ENCODE data around the gene PLD3. TPM values are rescaled to one million over a fixed set of nuclear protein-coding genes. Genes with fewer than 3 reads are reported as not detected.

Gene PLD3, protein sequence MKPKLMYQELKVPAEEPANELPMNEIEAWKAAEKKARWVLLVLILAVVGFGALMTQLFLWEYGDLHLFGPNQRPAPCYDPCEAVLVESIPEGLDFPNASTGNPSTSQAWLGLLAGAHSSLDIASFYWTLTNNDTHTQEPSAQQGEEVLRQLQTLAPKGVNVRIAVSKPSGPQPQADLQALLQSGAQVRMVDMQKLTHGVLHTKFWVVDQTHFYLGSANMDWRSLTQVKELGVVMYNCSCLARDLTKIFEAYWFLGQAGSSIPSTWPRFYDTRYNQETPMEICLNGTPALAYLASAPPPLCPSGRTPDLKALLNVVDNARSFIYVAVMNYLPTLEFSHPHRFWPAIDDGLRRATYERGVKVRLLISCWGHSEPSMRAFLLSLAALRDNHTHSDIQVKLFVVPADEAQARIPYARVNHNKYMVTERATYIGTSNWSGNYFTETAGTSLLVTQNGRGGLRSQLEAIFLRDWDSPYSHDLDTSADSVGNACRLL
- 173 and 230 TPM in 2 replicates for total RNA-seq
- polyA plus RNA-seq = 158 and 208 TPM in 2 replicates
- 235 and 312 TPM in 2 replicates for polyA plus RNA-seq (2012)
- polyA minus RNA-seq (ENCODE audit: low replicate concordance) = 558 and 869 TPM in 2 replicates

GRCh38 chr19:40348125-40348913 lies at the start of gene PLD3, which contains the start of gene C19orf47:
Gene PLD3, plus strand, starts transcription at chr19:40348695. Its CDS starts 17,789 bp downstream, at chr19:40366484.
Gene C19orf47, minus strand, starts transcription at chr19:40348397. Its CDS starts 6,540 bp downstream, at chr19:40341857.
- H2AFZ ChIP-seq (ENCODE audit: low read length) = peak within 1 kb of the TSS; percentile 88
- peak within 1 kb of the TSS; percentile 73 for H3K9ac ChIP-seq (ENCODE audit: insufficient read depth, low read length)
- no peaks in the 10 kb centered on the region for H4K20me1 ChIP-seq (ENCODE audit: control insufficient read depth, extremely low read depth, insufficient read depth, low read length)
- peaks cover 30% of the 10 kb centered on the region for H3K79me2 ChIP-seq (ENCODE audit: control insufficient read depth, insufficient read depth, low read length)
- no peaks in the 10 kb centered on the region for H3K27me3 ChIP-seq (ENCODE audit: control insufficient read depth, insufficient read depth, low read length)
- DNase-seq (ENCODE audit: low read depth in 2 of 2) = peak; percentile 99
- no peaks in the 10 kb centered on the region for H3K4me1 ChIP-seq (ENCODE audit: control insufficient read depth, extremely low read depth, insufficient read depth, low read length)
- peak within 1 kb of the TSS; percentile 95 for H3K4me2 ChIP-seq (ENCODE audit: extremely low read depth, insufficient read depth, low read length)
- peak within 1 kb of the TSS; percentile 77 to 98 (median 89) for H3K4me3 ChIP-seq (replicated peaks in 1 of 4; ENCODE audit: control extremely low read depth in 1 of 4, insufficient read depth in 1 of 4, low read depth in 3 of 4, low read length in 4 of 4)
- TF ChIP-seq EZH2 (IDR thresholded peaks at IDR 0.05; ENCODE audit: low read length, missing control alignments) (no peak), CTCF (conservative IDR thresholded peaks at IDR 0.05 in 1 of 2, IDR thresholded peaks at IDR 0.05 in 1 of 2; ENCODE audit: low read depth in 1 of 2, low read length in 2 of 2) (no peak)
- H3K9me3 ChIP-seq (ENCODE audit: control insufficient read depth, insufficient read depth, low read depth, low read length) = no peaks in the 10 kb centered on the region
- H3K27ac ChIP-seq (ENCODE audit: insufficient read depth, low read length) = peak within 1 kb of the TSS; percentile 82
- no peaks in the 10 kb centered on the region for H3K36me3 ChIP-seq (ENCODE audit: control insufficient read depth, insufficient read depth, low read length)

GRCh38 chr19:40300668-40301067 lies 47.8 kb upstream of the PLD3 start:
- no peak overlapping the region for H3K9ac ChIP-seq (ENCODE audit: insufficient read depth, low read length)
- no peak for TF ChIP-seq EZH2 (IDR thresholded peaks at IDR 0.05; ENCODE audit: low read length, missing control alignments)
- no peak for TF ChIP-seq CTCF (conservative IDR thresholded peaks at IDR 0.05 in 1 of 2, IDR thresholded peaks at IDR 0.05 in 1 of 2; ENCODE audit: low read depth in 1 of 2, low read length in 2 of 2)
- no peaks in the 10 kb centered on the region for H3K27me3 ChIP-seq (ENCODE audit: control insufficient read depth, insufficient read depth, low read length)
- H4K20me1 ChIP-seq (ENCODE audit: control insufficient read depth, extremely low read depth, insufficient read depth, low read length) = no peaks in the 10 kb centered on the region
- no peak overlapping the region for H3K4me3 ChIP-seq (replicated peaks in 1 of 4; ENCODE audit: control extremely low read depth in 1 of 4, insufficient read depth in 1 of 4, low read depth in 3 of 4, low read length in 4 of 4)
- H3K9me3 ChIP-seq (ENCODE audit: control insufficient read depth, insufficient read depth, low read depth, low read length) = no peaks in the 10 kb centered on the region
- no peaks in the 10 kb centered on the region for H3K36me3 ChIP-seq (ENCODE audit: control insufficient read depth, insufficient read depth, low read length)
- no peak overlapping the region for H2AFZ ChIP-seq (ENCODE audit: low read length)
- no peak overlapping the region for H3K4me2 ChIP-seq (ENCODE audit: extremely low read depth, insufficient read depth, low read length)
- no peak overlapping the region for H3K27ac ChIP-seq (ENCODE audit: insufficient read depth, low read length)
- H3K4me1 ChIP-seq (ENCODE audit: control insufficient read depth, extremely low read depth, insufficient read depth, low read length) = no peaks in the 10 kb centered on the region
- no peaks in the 10 kb centered on the region for H3K79me2 ChIP-seq (ENCODE audit: control insufficient read depth, insufficient read depth, low read length)
- DNase-seq (ENCODE audit: low read depth in 2 of 2) = no peak

Measured in fibroblast of lung (primary cell).